Prostate gland (tissue), 2 donors: ENCODE data around the gene SSX4B. TPM values are rescaled to one million over a fixed set of nuclear protein-coding genes. Genes with fewer than 3 reads are reported as not detected.
"Not testable (repeated sequence)": the region's sequence is repeated elsewhere in the genome, so short reads cannot be mapped to it uniquely, and the experiment has no call there.

ENCODE experiments used
- DNase-seq: peaks from one replicate; pipeline ENCODE4 v3.0.0-alpha.2; 2019; ENCODE audit warnings: low spot score
- H3K27ac ChIP-seq, 2 donors: fragments of 200-600 bp; sonication (generic); 2 replicates each; pipeline ENCODE4 v1.5.1; 2017 to 2019
- H3K27me3 ChIP-seq: fragments of 200-600 bp; sonication (generic); replicated peaks from 2 replicates; pipeline ENCODE4 v1.5.1; 2019; ENCODE audit not compliant: insufficient read depth
- H3K36me3 ChIP-seq, 2 donors: fragments of 200-600 bp; sonication (generic); 1 replicate in 1 of 2; 2 replicates in 1 of 2; pipeline versions ENCODE4 v1.5.1 to v1.8.1; 2017 to 2019
- H3K4me1 ChIP-seq: fragments of 200-600 bp; sonication (generic); replicated peaks from 2 replicates; pipeline ENCODE4 v1.5.1; 2019
- H3K4me3 ChIP-seq, 2 donors: fragments of 200-600 bp; sonication (generic); 2 replicates each; pipeline ENCODE4 v1.5.1; 2017 to 2019
- H3K9me3 ChIP-seq: fragments of 200-600 bp; sonication (generic); 2 replicates; pipeline ENCODE4 v1.5.1; 2017
- POLR2A ChIP-seq: fragments of 450-650 bp; IDR thresholded peaks from one replicate; pipeline ENCODE4 v1.6.1; 2016; ENCODE audit warnings: antibody characterized with exemption, mild to moderate bottlenecking
- POLR2AphosphoS5 ChIP-seq: sonication (generic); formaldehyde crosslinking; IDR thresholded peaks from one replicate; pipeline ENCODE4 v1.6.1; 2017; ENCODE audit warnings: antibody characterized with exemption
- WGBS: methylation state at CpG from one replicate; pipeline ENCODE4 v1.1.5; 2018; 5-methylcytosine and 5-hydroxymethylcytosine counted together
- intact Hi-C: fragments of 100-400 bp; cut with DNase I; formaldehyde crosslinking; loops from one replicate; pipeline ENCODE4 v1.14.2; 2022
- total RNA-seq, 2 donors: library from RNA; depleted of rRNA; stranded (reverse); fragments of >200 nt; gene quantifications; one replicate each; pipeline ENCODE4 v1.1.0, GENCODE V29; 2016
- TF ChIP-seq, protein P1 (sequence below), 4 experiments: fragments of 200-600 bp in 2 of 4; fragments of 450-650 bp in 2 of 4; sonication (generic) in 2 of 4; IDR thresholded peaks; 1 replicate in 3 of 4; 2 replicates in 1 of 4; pipeline ENCODE4 v1.5.1; 2016 to 2019; ENCODE audit warnings: antibody characterized with exemption in 4 of 4, mild to moderate bottlenecking in 2 of 4, moderate library complexity in 2 of 4

Gene SSX4B
- total RNA-seq, 2 donors from 2014 or later: 0.91 TPM; not detected in 1

DNA sequence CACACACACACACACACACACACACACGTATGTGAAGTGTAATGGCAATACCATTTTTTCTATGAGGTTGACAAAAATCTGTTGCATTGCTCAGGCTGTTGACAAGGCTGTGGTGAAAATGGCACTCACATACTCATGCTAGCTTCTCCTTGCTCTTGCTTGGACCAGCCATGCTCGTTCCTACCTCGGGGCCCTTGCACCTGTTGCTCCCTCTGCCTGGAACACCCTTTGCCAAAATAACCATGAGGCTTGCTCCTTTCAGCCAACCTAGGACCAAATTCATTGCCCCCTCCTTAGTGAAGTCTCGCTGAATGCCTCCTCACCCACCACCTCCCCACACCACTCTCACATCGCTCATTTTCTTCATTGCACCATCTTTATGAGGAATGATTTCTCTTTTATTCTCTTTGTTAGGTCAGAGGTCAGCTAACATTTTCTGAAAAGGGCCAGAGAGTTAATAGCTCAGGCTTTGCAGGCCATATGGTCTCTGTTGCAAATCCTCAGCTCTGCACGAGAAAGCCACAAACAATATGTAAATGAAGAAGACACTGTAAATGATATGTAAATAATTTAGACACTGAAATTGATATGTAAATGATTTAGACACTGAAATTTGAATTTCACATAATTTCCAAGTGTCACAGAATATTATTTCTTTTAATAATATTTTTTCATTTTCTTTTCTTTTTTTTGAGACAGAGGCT, 45.0 kb upstream of the SSX4B start:
- no peak for DNase-seq
- TF ChIP-seq POLR2AphosphoS5 (no peak), POLR2A (no peak)
- TF ChIP-seq, protein P1, sequence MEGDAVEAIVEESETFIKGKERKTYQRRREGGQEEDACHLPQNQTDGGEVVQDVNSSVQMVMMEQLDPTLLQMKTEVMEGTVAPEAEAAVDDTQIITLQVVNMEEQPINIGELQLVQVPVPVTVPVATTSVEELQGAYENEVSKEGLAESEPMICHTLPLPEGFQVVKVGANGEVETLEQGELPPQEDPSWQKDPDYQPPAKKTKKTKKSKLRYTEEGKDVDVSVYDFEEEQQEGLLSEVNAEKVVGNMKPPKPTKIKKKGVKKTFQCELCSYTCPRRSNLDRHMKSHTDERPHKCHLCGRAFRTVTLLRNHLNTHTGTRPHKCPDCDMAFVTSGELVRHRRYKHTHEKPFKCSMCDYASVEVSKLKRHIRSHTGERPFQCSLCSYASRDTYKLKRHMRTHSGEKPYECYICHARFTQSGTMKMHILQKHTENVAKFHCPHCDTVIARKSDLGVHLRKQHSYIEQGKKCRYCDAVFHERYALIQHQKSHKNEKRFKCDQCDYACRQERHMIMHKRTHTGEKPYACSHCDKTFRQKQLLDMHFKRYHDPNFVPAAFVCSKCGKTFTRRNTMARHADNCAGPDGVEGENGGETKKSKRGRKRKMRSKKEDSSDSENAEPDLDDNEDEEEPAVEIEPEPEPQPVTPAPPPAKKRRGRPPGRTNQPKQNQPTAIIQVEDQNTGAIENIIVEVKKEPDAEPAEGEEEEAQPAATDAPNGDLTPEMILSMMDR (IDR thresholded peaks at IDR 0.05): no peak
- Histone ChIP-seq H3K4me1 (no peaks in the 10 kb centered on the region), H3K27me3 (no peaks in the 10 kb centered on the region), H3K27ac (no peak overlapping the region), H3K36me3 (no peaks in the 10 kb centered on the region), H3K4me3 (no peak overlapping the region), H3K9me3 (no peaks in the 10 kb centered on the region)
- 83% methylated on average over 6 of the region's 6 CpGs for WGBS
- intact Hi-C loops: no loop called here

DNA sequence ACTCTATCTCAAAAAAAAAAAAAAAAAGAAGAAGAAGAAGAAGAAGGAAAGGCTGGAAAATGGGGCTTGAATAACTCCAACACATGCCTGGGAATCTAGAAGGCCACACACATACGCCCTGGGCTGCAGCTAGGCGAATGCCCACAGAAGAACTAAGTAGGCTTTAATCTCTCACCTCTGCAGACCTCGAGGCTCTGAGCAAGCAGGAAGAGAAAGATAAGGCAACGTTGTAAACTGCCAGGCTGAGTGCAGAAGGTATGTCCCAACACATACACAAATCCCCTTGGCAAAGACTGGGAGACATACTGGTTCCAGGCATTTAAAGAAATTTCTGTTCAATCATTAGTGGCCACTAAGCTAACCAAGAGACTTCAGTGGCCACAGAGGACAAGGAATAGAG, 39.9 kb upstream of the SSX4B start:
- Histone ChIP-seq H3K4me3 (no peak overlapping the region), H3K4me1 (no peaks in the 10 kb centered on the region), H3K9me3 (no peaks in the 10 kb centered on the region), H3K36me3 (no peaks in the 10 kb centered on the region), H3K27me3 (no peaks in the 10 kb centered on the region), H3K27ac (no peak overlapping the region)
- TF ChIP-seq, protein P1 (IDR thresholded peaks at IDR 0.05): no peak
- no peak for TF ChIP-seq POLR2AphosphoS5
- no peak for TF ChIP-seq POLR2A
- 43% methylated on average over 4 of the region's 4 CpGs for WGBS
- intact Hi-C loops: no loop called here
- no peak for DNase-seq

DNA sequence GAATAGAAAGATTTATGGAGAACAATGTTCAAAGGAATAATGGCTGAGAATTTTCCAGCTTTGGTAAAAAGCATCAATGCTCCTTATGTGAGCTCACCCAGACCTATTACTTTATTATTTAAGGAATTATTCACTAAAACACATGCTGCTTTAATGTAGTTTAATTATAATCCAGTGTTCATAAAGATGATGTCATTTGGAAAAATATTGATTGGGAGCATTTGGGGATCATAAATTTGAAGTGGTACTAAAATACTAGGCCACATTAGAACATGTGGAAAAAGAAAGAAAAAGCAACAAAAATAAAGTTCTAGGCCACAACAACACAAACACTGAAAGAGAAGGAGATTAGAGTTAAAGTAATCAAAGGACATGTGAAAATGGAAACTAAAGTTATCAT, 38.3 kb upstream of the SSX4B start:
- H3K27me3 ChIP-seq: no peaks in the 10 kb centered on the region
- TF ChIP-seq POLR2A: no peak
- no peak for TF ChIP-seq POLR2AphosphoS5
- TF ChIP-seq, protein P1 (IDR thresholded peaks at IDR 0.05): no peak
- intact Hi-C loops: no loop called here

DNA sequence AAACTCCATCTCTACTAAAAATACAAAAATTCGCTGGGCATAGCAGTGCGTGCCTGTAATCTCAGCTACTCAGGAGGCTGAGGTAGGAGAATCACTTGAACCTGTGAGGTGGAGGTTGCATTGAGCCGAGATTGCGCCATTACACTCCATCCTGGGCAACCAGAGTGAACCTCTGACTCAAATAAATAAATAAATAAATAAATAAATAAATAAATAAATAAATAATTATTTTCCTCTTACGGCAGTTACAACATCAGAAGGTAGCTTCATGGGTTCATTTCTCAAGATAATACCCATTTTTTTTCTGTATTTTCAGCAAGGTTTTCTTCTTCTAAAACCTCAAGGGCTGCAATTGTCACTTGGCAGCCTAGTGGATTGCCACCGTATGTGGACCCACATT, 35.4 kb upstream of the SSX4B start:
- H3K4me1 ChIP-seq, intact Hi-C loops, DNase-seq, H3K9me3 ChIP-seq, H3K36me3 ChIP-seq, H3K4me3 ChIP-seq, H3K27ac ChIP-seq, H3K27me3 ChIP-seq: not testable (repeated sequence)
- 93% methylated on average over 6 of the region's 6 CpGs for WGBS

More for the DNA sequence above, 38.3 kb upstream of the SSX4B start:
- Histone ChIP-seq H3K36me3 (no peaks in the 10 kb centered on the region), H3K4me1 (no peaks in the 10 kb centered on the region), H3K4me3 (no peak overlapping the region), H3K9me3 (no peaks in the 10 kb centered on the region), H3K27ac (no peak overlapping the region)
- no peak for DNase-seq

DNA sequence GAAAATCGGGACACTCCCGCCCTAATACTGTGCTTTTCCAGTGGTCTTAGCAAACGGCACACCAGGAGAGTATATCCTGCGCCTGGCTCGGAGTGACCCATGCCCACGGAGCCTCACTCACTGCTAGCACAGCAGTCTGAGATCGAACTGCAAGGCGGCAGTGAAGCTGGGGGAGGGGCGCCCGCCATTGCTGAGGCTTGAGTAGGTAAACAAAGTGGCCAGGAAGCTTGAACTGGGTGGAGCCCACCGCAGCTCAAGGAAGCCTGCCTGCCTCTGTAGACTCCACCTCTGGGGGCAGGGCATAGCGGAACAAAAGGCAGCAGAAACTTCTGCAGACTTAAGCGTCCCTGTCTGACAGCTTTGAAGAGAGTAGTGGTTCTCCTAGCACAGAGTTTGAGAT, 22.0 kb upstream of the SSX4B start:
- DNase-seq, H3K27ac ChIP-seq, H3K4me3 ChIP-seq, H3K36me3 ChIP-seq, H3K27me3 ChIP-seq, H3K4me1 ChIP-seq, intact Hi-C loops, H3K9me3 ChIP-seq: not testable (repeated sequence)
- 75% methylated on average over 11 of the region's 13 CpGs for WGBS

DNA sequence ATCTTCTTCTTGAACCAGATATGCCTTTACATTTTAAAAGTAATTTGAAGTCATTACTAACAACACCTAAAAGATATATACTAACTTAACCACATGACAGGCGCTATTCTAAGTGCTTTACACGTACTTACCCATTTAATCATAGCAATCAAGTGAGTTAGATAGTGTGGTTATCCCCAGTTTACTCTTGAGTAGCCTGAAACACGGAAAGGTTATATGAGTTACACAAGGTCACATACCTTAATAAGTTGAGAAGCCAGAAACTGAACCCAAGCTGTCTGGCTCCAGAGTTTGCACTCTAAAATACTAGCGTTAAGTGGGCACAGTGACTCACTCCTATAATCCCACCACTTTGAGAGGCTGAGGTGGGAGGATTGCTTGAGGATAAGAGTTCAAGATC, 18.4 kb upstream of the SSX4B start:
- 76% methylated on average over 4 of the region's 4 CpGs for WGBS
- H3K4me1 ChIP-seq, H3K9me3 ChIP-seq, H3K4me3 ChIP-seq, H3K27ac ChIP-seq, H3K36me3 ChIP-seq, intact Hi-C loops, H3K27me3 ChIP-seq, DNase-seq: not testable (repeated sequence)

DNA sequence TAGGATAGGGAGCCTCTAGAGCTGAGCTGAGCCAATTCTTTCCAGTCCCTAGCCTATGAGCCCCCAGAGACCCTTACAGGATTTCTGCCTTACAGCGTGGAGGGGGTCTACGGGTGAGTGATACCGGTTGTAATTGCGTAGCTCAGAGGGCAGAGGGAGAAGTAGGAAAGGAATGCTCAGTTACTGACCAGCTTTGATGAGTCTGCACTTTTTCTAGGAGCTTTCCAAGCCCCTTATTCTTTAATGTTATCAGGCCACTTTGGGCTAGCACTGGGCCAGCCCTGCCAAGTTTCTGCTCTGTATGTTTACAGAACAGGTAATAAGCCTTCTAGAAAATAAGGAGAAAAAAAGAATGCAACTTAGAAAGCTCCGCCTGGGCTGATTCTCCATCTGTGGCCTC, 17.8 kb upstream of the SSX4B start:
- H3K4me1 ChIP-seq, intact Hi-C loops, H3K36me3 ChIP-seq, H3K27ac ChIP-seq, H3K27me3 ChIP-seq, H3K9me3 ChIP-seq, DNase-seq, H3K4me3 ChIP-seq: not testable (repeated sequence)
- WGBS: 37% methylated on average over 5 of the region's 5 CpGs

DNA sequence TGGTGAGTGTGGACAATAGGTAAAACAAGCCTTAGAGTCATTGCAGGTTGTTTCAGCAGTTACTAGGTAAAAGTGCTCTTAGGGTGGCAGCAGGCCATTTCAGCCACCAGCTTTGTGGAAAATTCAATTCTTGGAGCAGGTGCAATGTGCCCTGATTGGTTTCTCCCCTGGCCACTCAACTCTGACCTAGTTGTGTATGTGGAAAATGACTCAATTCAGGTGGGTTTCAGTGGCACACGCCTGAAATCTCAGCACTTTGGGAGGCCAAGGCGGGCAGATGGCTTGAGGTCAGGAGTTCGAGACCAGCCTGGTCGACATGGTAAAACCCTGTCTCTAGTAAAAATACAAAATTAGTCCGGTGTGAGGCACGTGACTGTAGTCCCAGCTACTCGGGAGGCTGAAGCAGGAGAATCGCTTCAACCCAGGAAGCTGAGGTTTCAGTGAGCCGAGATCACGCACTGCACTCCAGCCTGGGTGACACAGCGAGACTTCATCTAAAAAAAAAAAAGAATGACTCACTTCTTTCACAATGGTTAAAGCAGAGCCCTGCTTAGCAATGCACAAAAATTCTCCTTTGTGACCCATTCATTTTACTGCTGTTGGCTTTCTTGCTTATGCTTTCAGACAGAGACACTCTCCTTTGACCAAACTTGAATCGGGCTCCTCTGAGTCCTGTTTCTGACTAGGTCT, 15.4 kb upstream of the SSX4B start:
- DNase-seq, H3K9me3 ChIP-seq, H3K27ac ChIP-seq, intact Hi-C loops, H3K4me3 ChIP-seq, H3K27me3 ChIP-seq, H3K4me1 ChIP-seq, H3K36me3 ChIP-seq: not testable (repeated sequence)
- WGBS: no CpG with 5 or more reads among the region's 12 CpGs

DNA sequence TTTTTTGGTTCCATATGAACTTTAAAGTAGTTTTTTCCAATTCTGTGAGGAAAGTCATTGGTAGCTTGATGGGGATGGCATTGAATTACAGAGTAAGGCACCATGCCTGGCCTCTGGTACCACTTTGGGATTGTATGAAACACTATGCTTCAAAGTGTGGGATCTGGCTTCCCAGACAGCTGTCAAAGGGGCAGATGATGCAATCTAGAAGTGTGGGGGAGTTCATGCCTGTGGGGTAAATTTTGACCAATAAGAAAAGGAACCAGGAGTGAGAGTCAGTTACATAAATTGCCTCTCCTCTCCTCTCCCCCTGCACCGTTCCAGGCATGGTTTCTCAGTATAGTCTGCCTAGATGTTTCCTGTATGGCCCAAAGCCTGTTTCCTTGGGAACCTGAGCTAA, 13.9 kb downstream of the SSX4B start:
- H3K27me3 ChIP-seq, H3K4me1 ChIP-seq, H3K36me3 ChIP-seq, H3K4me3 ChIP-seq, DNase-seq, intact Hi-C loops, H3K9me3 ChIP-seq, H3K27ac ChIP-seq: not testable (repeated sequence)
- WGBS: 67% methylated on average over 1 of the region's 1 CpG
